WTC11 (cell line): ENCODE results near the gene GINS1.

Experiments
- E2F1 ChIP-seq: sonication (generic); formaldehyde crosslinking; IDR thresholded peaks from 2 replicates; pipeline ENCODE4 v1.8.0; 2022; ENCODE audit warnings: mild to moderate bottlenecking, missing genetic modification reagents
- ETV6 ChIP-seq: sonication (generic); formaldehyde crosslinking; IDR thresholded peaks from 2 replicates; pipeline ENCODE4 v1.8.1; 2022; ENCODE audit warnings: mild to moderate bottlenecking, missing genetic modification reagents
- HMGXB4 ChIP-seq: sonication (generic); formaldehyde crosslinking; IDR thresholded peaks from 2 replicates; pipeline ENCODE4 v1.8.1; 2023; ENCODE audit warnings: mild to moderate bottlenecking, moderate library complexity, missing genetic modification reagents
- IRF1 ChIP-seq: sonication (generic); formaldehyde crosslinking; IDR thresholded peaks from 2 replicates; pipeline ENCODE4 v1.8.0; 2023; ENCODE audit warnings: missing genetic modification reagents
- MAX ChIP-seq: sonication (generic); formaldehyde crosslinking; IDR thresholded peaks from 2 replicates; pipeline ENCODE4 v1.8.0; 2022; ENCODE audit warnings: mild to moderate bottlenecking, missing genetic modification reagents
- TEAD4 ChIP-seq: sonication (generic); formaldehyde crosslinking; IDR thresholded peaks from 2 replicates; pipeline ENCODE4 v1.8.0; 2022; ENCODE audit warnings: mild to moderate bottlenecking, missing genetic modification reagents
- ZBTB21 ChIP-seq: sonication (generic); formaldehyde crosslinking; IDR thresholded peaks from 2 replicates; pipeline ENCODE4 v1.8.1; 2023; ENCODE audit warnings: mild to moderate bottlenecking, missing genetic modification reagents, borderline replicate concordance
- ZNF232 ChIP-seq: sonication (generic); formaldehyde crosslinking; IDR thresholded peaks from 2 replicates; pipeline ENCODE4 v1.8.0; 2022; ENCODE audit warnings: mild to moderate bottlenecking, missing genetic modification reagents
- TF ChIP-seq, protein P1 (sequence below): fragments of 200-600 bp; IDR thresholded peaks from 2 replicates; pipeline ENCODE4 v1.8.0; 2022; ENCODE audit warnings: antibody characterized with exemption
- TF ChIP-seq, protein P2 (sequence below): sonication (generic); formaldehyde crosslinking; IDR thresholded peaks from 2 replicates; pipeline ENCODE4 v1.8.1; 2023; ENCODE audit warnings: mild to moderate bottlenecking, missing genetic modification reagents, moderate library complexity
- TF ChIP-seq, protein P3 (sequence below): sonication (generic); formaldehyde crosslinking; IDR thresholded peaks from 2 replicates; pipeline ENCODE4 v1.8.0; 2022; ENCODE audit warnings: mild to moderate bottlenecking, missing genetic modification reagents
- TF ChIP-seq, protein P4 (sequence below): sonication (generic); formaldehyde crosslinking; IDR thresholded peaks from 2 replicates; pipeline ENCODE4 v1.8.1; 2023; ENCODE audit warnings: mild to moderate bottlenecking, missing genetic modification reagents, moderate library complexity

GRCh38 chr20:25447671-25448070, 40.2 kb downstream of the GINS1 start:
- TF ChIP-seq, protein P1, sequence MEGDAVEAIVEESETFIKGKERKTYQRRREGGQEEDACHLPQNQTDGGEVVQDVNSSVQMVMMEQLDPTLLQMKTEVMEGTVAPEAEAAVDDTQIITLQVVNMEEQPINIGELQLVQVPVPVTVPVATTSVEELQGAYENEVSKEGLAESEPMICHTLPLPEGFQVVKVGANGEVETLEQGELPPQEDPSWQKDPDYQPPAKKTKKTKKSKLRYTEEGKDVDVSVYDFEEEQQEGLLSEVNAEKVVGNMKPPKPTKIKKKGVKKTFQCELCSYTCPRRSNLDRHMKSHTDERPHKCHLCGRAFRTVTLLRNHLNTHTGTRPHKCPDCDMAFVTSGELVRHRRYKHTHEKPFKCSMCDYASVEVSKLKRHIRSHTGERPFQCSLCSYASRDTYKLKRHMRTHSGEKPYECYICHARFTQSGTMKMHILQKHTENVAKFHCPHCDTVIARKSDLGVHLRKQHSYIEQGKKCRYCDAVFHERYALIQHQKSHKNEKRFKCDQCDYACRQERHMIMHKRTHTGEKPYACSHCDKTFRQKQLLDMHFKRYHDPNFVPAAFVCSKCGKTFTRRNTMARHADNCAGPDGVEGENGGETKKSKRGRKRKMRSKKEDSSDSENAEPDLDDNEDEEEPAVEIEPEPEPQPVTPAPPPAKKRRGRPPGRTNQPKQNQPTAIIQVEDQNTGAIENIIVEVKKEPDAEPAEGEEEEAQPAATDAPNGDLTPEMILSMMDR = no peak
- TF ChIP-seq ZNF232 = no peak
- TF ChIP-seq, protein P2, sequence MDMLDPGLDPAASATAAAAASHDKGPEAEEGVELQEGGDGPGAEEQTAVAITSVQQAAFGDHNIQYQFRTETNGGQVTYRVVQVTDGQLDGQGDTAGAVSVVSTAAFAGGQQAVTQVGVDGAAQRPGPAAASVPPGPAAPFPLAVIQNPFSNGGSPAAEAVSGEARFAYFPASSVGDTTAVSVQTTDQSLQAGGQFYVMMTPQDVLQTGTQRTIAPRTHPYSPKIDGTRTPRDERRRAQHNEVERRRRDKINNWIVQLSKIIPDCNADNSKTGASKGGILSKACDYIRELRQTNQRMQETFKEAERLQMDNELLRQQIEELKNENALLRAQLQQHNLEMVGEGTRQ = no peak
- no peak for TF ChIP-seq MAX (CRISPR knock-in tag)
- TF ChIP-seq IRF1 (CRISPR knock-in tag) = no peak
- TF ChIP-seq HMGXB4 (CRISPR knock-in tag) = no peak
- TF ChIP-seq, protein P3, sequence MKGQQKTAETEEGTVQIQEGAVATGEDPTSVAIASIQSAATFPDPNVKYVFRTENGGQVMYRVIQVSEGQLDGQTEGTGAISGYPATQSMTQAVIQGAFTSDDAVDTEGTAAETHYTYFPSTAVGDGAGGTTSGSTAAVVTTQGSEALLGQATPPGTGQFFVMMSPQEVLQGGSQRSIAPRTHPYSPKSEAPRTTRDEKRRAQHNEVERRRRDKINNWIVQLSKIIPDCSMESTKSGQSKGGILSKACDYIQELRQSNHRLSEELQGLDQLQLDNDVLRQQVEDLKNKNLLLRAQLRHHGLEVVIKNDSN (CRISPR knock-in tag) = no peak
- TF ChIP-seq, protein P4, sequence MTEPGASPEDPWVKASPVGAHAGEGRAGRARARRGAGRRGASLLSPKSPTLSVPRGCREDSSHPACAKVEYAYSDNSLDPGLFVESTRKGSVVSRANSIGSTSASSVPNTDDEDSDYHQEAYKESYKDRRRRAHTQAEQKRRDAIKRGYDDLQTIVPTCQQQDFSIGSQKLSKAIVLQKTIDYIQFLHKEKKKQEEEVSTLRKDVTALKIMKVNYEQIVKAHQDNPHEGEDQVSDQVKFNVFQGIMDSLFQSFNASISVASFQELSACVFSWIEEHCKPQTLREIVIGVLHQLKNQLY = no peak
- TF ChIP-seq E2F1 (CRISPR knock-in tag) = no peak
- TF ChIP-seq TEAD4 (CRISPR knock-in tag) = no peak
- TF ChIP-seq ZBTB21 (CRISPR knock-in tag) = no peak
- no peak for TF ChIP-seq ETV6 (CRISPR knock-in tag)
